Cortex of kidney (tissue), 1 donor: ENCODE measurements around the gene TMEM217.
"Not testable (repeated sequence)": the region's sequence is repeated elsewhere in the genome, so short reads cannot be mapped to it uniquely, and the experiment has no call there.

Experiments
- DNase-seq: peaks from one replicate; lab custom pipeline; 2025; lab: John Stamatoyannopoulos, UW

The TMEM217 gene

DNA sequence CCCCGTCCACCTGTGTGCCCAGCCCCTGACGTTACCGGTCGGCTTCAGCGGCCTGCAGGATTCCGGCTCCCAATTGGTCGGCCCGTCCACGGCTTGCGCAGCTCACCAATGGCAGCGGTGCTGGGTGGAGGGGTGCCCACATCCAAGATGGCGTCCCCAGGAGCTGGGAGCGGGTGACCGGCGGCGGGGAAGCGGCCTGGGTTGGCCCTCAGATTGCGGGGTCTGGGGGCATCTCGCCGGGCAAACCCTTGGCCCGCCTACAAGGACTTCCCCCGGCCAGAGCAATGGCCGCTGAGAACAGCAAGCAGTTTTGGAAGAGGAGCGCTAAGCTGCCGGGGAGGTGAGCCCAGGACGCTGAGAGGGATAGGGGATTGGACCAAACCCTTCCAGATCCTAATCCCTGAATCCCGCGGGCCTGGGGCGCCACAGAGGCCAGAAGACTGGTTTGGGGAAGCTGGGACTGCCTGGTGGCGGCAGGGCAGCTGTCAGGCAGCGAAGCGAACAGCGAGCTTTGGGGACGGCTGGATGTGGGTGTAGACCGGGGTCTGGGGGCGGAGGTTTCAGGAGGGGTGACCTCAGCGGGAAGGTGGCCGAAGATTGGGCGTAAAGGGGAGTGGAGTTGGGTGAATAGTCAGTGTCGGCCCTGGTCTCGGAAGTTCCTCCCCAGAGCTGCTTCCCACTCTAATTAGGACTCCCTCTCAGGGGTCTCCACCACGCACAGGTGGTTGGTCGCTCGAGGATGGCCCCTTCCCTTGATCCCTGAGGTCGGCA, at the start of gene TMEM217, which contains the start of gene TBC1D22B:
TMEM217 (minus strand) TSS at position 511 of the 771 bp plus-strand sequence. CDS start 39,114 bp downstream, outside the sequence.
TBC1D22B (plus strand) TSS at position 139 of the 771 bp plus-strand sequence; CDS start at position 285, 146 bp downstream.
- DNase-seq: no peak

DNA sequence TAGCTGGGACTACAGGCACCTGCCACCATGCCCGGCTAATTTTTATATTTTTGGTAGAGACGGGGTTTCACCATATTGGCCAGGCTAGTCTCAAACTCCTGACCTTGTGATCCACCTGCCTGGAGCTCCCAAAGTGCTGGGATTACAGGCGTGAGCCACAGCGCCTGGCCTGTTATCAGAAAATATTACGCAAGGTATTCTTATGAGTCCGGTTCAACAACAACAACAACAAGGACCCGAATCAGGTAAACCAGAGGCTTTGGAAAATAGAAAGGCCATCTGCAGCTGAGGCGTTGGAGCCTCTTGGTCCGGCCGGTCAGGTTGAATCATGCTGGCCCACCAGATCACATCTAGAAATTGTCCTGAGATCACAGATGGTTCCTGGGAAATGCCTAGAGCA, 49.5 kb upstream of the TMEM217 start:
- not testable (repeated sequence) for DNase-seq

DNA sequence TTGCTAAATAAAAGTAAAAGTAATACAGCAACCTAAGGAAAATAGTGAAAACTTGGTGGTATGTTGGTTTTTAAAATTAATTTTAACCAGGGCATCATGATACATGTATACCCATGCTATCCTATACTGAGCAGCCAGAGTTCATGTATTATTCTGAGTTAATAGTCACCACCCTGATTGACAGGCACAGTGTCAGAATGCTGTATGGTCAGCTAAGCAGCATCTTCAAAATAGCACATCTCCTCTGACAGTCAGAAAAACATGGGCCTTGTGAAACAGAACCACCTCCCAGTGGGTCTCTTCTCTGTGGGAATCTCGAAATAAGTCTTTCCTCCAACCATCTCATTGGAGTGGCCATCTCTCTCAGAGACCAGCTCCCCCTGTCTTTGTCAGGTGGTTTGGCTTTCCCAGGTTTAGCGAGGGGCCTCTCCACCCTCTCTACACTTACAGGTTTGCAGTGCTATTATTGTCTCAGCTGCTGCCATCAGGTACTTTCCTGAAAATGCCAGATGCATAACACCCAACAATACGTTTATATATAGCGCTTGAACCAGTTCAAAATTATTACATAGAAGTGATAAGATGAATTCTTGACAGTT, 48.8 kb upstream of the TMEM217 start:
- DNase-seq: no peak

DNA sequence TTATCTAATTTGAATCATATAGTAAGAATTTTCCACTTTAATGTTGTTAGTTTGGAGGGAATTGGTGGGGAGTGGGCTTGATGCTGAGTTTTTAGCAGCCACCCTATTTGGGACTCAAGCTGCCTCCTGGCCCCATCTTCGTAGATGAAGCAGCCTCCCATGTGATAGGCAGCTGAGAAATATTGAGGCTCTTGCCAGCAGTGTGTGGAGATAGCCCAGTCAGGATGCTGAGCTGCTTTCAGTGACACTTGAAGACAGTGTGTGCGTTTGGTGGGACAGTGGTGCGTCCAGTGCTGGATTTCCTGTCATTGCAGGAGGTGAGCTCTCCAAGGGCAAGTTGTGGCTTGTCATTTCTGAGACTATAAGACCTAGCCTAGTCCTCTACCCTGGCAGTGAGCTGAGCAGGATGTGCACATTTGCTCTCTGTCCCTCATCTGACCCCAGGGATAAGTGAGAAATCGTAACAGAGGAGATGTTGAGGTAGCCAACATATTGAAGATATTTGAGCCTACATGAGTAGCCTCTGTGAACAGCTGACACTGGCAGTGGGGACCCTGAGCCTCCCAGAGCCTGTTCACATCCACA, 48.0 kb upstream of the TMEM217 start:
- DNase-seq: no peak

DNA sequence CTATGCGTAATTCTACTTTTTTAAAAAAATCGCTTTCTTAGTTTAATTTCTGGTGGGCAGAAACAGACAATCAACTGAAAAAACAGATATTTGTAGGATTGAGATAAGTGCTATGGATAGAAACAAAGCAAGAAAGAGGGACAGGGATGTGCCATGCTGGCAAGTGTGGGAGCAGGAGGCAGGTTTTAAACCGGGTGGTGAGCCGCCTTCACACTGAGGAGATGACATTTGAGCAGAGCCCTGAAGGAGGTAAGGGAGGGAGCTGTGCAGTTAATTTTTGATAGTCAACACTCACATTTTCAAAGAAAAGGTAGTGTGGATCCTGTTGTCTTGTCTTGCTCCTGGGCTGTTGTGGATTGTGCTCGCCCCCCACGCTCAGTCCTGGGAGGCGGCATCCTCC, 46.8 kb upstream of the TMEM217 start:
- DNase-seq: no peak

DNA sequence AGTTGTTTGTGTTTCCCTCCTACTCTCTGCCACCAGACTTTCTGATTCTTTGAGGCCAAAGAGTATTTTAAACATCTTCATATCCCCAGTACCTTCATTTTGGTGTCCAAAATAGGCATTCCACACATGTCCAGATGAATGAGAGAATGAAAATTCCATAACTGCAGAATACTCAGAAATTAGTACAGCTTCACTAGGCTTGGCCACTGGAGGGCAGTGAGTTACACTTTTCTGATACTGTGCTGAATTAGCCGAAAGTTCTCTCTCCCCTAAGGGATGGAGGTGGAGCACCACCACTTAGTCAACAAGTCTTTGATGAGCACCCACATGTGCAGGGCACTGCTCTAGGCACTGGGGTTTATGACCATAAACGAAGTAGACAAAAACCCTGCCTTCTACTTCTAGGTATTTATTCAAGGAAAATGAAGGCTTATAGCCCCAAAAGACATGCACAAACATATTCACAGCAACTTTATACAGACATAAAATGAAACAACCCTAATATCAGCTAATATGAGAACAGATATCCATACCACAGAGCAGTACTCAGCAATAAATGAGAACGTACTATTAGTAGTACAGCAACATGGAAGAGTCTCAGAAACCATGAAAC, 46.1 kb upstream of the TMEM217 start:
- DNase-seq: no peak

DNA sequence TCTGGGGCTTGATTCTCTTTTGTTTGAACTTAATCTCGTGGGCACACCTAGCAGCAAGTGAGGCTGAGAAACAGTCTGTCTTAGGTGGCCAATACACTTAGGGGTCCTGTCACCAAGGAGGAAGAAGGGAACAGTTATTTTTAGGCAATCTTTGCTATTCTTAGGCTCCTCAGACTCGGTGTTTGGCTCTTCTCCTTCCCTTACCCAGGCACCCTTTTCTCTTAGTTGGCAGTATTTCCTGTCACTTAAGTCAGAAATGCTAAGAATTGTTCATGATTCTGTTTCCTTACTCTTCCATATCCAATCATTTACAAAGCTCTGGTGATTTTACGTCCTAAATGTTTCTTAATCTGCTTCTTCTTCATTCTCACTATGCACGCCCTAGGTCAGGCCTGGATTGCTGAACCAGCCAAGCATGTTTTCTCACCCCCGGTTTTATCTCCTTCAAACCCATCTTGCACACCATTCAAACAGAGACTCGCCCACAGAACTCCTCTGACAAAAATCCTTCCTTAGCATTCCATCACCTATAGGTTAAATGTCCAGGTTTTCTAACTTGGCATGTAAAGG, 45.2 kb upstream of the TMEM217 start:
- DNase-seq: no peak

DNA sequence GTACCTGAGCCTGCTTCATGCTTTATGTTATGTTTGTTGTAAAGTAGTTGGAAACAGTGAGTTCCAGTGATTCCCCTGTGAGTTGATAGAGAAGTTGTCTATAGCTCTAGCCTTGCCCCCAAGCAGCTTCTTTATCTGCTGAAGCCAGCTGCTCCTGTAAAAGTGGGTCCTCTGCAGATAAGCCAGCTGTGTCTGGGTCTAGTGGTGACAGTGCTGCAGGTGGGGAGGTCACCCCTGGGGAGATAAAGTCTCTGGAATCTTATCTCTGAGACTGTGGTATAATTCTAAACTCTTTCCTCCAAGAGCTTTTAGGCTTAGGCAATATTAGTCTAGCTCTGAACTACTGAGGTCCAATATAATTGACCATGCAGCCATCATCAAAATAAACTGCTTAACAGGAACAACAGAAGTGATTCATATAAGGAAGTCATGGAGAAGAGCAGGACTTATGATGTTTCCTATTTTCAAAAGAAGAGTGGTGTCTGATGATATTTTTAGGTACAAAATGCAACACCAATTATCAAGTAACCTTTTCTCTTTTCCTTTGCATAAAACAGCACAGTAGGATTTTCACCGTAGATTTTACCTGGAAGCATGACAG, 44.2 kb upstream of the TMEM217 start:
- DNase-seq: no peak

DNA sequence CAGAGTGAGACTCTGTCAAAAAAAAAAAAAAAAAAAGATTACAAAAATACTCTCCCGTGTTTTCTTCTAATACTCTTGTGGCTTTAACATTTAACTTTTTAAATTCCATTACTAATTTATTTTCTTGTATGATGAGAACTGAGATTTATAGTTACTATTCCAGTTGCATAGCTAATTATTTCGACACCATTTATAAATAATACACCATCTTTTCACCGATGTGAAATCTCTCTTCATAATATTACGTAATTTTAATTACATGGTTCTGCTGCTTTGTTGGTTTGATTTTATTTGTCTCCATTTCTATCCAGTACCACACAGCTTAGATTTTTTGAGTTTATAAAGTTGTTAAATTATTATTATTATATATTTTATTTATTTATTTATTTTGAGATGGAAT, 42.0 kb upstream of the TMEM217 start:
- DNase-seq: no peak

DNA sequence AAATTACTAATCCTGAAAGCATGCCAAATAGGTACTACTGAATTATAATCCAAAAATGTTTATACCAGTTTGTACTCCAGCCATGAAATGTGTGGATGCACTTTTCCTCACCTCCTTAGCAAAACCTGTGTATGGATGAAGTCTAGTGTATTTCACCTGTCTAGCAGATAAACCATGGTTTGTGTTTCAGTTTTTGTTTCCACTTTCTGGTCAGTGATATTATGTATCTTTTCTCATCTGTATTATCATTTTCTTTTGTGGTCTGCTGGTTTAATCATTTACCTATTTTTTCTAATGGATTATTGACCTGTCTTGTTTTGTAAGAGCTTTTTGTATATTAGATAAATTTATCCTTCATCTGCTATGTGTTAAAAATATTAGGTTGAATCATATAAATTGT, 41.0 kb upstream of the TMEM217 start:
- no peak for DNase-seq

DNA sequence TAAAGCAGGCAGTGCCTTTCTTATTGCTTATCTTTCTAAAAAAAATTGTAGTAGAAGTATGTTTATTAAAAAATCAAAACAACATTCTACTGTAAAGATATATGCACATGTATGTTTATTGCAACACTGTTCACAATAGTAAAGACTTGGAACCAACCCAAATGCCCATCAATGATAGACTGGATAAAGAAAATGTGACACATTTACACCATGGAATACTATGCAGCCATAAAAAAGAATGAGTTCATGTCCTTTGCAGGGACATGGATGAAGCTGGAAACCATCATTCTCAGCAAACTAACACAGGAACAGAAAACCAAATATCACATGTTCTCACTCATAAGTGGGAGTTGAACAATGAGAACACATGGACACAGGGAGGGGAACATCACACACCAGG, 39.7 kb upstream of the TMEM217 start:
- not testable (repeated sequence) for DNase-seq

DNA sequence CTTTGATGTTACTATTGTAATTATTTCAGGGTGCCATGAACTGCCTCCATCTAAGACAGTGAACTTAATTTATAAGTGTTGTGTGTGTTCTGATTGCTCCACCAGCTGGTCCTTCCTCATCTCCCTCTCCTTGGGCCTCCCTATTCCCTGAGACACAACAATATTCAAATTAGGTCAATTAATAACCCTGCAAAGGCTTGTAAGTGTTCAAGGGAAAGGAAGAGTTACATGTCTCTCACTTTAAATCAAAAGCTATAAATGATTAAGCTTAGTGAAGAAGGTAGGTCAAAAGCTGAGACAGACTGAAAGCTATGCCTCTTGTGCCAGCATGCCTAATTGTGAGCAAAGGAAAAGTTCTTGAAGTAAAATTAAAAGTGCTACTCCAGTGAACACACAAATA, 35.5 kb upstream of the TMEM217 start:
- no peak for DNase-seq

DNA sequence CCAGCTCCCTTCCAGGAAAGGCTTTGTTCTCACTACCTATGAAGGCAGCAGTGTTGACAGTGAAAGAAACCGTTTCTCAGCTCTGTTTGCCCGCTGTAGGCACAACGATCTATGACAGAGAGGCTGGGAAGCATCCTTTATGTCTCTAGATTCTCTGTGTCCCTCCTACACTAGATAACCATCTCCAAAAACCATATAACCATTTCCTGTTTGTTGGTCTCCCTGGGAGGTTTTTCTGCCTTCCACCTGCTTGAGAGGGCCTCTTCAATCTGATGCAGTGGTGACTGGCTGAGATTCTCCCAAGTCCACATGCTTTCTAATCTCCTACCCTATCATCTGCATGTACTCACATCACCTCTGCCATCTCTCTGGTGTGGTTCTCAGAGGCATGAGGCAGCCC, 32.0 kb upstream of the TMEM217 start:
- DNase-seq: no peak

DNA sequence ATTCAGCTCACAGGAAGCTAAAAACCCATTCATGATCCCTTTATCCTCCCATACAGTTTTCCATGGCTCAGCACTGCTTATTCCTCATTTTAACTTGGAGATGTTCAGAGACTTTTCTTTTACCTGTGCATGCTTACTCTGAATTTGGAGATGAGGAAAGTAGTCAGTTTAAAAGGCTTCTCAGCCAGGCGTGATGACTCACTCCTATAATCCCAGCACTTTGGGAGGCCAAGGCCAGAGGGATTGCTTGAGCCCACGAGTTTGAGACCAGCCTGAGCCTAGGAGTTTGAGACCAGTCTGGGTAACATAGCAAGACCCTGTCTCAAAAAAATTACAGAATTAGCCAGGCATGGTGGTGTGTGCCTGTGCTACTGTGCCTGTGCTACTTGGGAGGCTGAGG, 30.3 kb upstream of the TMEM217 start:
- DNase-seq: no peak

DNA sequence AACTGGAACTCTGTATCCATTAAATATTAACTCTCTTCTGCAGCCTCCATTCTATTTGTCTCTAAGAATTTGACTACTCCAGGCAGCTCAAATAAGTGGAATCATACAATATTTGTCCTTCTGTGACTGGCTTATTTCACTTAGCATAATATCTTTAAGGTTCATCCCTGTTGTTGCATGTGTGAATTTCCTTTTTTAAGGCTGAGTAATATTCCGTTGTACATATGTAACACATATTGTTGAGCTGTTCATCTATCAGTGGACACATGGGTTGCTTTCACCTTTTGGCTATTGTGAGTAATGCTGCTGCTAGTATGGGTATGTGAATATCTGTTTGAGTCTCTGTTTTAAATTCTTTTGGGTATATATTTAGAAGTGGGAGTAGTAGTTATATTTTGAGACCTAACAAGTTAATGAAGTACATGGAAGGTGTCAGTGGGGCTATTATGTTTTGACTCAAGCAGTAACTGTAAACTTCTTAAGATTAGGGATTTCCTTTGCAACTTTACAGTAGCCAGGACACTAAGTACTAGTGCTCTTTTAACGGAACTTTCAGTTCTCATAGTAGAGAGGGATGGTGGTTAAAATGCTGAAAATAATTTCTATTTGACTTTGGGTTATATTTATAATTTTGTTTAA, 29.7 kb upstream of the TMEM217 start:
- DNase-seq: no peak

DNA sequence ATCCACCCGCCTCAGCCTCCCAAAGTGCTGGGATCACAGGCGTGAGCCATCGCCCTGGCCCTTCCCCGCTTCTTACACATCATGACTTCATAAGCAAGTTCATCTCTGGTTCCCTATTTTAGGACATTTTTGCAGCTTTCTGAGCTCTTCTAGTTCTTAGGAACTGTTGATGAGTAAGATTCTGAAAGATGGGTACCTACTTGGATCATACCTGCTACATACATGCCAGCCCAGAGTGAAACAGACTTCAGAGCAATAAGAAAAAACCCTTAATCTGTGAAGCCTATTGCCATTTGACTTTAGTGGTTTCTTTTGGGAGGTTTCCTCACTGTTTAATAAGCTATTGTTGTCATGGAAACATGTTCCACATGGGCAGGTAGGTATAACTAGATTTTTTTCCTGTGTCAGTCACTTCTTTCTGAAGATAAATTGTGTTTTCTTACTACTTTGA, 27.9 kb upstream of the TMEM217 start:
- DNase-seq: no peak

DNA sequence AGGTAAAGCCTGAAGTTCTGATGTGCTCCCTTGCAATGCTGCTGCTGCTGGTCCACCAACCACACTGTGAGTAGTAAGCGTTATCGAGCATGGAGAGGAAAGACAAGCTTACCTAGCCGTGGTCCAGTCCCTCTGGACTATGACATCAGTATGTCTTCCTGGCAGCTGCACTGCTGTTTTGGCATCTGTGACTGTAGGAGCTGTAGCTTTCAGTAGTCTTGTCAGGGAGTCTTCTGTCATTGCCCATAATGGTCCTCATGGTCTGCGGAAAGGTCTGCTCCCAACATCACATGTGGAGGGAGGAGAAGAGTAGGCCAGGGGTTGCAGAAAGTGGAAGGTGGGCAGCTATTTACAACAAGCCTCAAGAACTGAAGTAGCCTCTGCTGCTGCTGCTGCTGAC, 26.8 kb upstream of the TMEM217 start:
- DNase-seq: no peak

DNA sequence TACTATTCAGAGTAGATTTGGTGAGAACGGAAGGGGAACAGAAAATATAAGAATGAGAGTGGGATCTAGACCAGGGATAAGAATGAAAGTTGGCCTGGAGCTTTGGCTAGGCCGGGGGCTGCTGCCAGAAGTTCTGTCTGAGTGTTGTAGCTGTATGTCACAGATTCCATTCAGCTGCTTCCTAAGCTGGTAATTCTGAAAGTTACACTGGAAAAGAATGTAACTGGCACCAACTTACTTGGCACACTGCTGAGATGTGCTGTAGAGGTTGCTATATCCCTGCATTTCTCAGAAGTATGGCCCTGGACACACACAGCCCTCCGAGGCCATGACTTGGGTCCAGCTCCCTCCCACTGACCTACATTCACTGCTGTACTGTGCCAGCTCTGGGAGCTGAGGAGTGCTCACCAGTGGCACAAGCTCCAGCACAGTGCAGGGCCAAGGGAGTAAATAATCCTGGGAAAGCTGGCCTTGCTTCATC, 25.8 kb upstream of the TMEM217 start:
- DNase-seq: no peak

DNA sequence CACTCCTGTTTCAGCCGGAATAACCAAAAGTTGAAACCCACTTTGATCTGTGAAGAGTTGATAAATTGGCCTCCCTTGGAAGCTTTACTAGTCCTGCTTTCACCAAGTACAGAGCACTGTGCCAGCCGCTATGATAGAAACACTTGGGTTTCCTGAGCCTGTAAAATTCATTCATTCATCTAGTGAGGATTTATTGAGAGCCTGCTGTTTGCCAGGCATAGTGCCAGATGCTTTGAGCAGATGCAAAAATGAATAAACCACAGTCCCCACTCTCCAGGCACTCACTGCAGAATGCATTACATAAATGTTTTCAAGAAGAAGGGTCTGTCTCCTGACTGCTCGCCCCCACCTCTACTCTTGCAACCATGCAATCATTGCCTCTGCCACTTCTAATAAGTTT, 25.3 kb upstream of the TMEM217 start:
- no peak for DNase-seq

DNA sequence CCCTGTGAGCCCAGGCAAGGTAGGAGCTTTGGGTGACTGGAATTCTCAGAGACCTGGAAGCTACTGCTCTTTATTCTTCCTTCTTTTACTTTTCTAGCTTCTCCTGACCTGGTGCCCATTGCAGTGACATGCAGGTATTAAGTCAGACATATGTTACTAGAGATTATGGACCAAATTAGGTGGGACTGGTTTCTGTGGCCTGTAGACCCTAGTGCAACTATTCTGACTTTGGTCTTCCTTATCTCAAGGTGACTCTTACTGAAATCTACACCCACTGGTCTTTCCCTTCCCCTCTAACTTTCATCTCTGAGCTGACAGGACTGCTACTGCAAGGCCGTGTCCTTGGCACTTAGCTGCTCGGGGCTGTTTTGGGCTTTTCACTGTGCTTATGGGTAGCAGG, 24.4 kb upstream of the TMEM217 start:
- no peak for DNase-seq

DNA sequence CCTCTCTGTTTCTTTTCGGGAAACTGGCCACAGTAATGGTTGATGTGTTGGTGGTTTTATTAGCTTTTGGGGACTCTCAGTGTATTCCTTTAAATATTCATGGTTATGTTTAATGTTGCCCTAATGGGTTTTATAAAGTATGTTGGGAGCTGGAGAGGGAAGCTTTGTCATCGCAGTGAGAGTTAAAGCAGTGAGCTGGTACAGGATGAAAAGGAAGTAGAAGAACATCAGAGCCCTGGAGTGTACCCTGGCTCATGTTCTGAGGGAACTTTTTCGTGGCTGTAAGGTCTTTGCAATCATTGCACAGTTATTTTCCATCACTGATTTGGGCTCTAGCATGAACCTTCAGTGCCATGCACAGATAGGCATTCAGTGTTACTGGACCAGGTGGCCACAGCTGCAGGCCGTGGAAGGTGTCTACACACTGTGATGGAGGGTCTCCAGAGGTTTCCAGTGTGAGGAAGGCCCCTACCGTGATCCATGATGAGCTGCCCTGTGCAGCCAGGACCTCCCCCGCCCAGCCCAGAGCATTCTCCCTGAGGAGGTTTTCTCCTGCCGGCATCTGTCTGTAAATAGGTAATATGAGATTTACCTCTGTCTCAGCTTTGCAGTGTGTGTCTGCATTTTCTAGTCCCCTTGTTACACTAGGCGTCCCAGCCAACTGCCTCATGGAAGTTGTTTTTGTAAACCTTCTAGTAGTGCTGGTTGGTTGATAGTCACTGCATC, 22.4 kb upstream of the TMEM217 start:
- DNase-seq: no peak
